Measurements from ENCODE around the gene ABHD17A. TPM values are rescaled to one million over a fixed set of nuclear protein-coding genes. Genes with fewer than 3 reads are reported as not detected.

Gene ABHD17A
- total RNA-seq, 1 donor from 2014 or later = 283 TPM

GRCh38 chr19:1865172-1866010 is 19.9 kb downstream of the ABHD17A start:
- no peak for DNase-seq (ENCODE audit: low spot score)
- Mint-ChIP-seq H3K4me1 (ENCODE audit: unreplicated experiment) (peaks cover 11% of the 10 kb centered on the region), H3K27me3 (ENCODE audit: unreplicated experiment) (peaks cover 19% of the 10 kb centered on the region), H3K27ac (ENCODE audit: unreplicated experiment) (no peak overlapping the region), H3K36me3 (ENCODE audit: low read depth, unreplicated experiment) (peaks cover 4% of the 10 kb centered on the region), H3K4me3 (ENCODE audit: unreplicated experiment) (peak overlapping the region; percentile 62), H3K9me3 (ENCODE audit: unreplicated experiment) (no peaks in the 10 kb centered on the region)
- no peak for TF ChIP-seq CTCF (IDR thresholded peaks at IDR 0.05; ENCODE audit: unreplicated experiment)

- H3K4me1 Mint-ChIP-seq (ENCODE audit: unreplicated experiment) = peaks cover 10% of the 10 kb centered on the region
- H3K4me3 Mint-ChIP-seq (ENCODE audit: unreplicated experiment) = peak overlapping the region; percentile 62
- peak; percentile 89 for DNase-seq (ENCODE audit: low spot score)
- peaks cover 19% of the 10 kb centered on the region for H3K27me3 Mint-ChIP-seq (ENCODE audit: unreplicated experiment)
- TF ChIP-seq CTCF (IDR thresholded peaks at IDR 0.05; ENCODE audit: unreplicated experiment) = peak; percentile 81
- no peaks in the 10 kb centered on the region for H3K9me3 Mint-ChIP-seq (ENCODE audit: unreplicated experiment)
- H3K27ac Mint-ChIP-seq (ENCODE audit: unreplicated experiment) = no peak overlapping the region
- H3K36me3 Mint-ChIP-seq (ENCODE audit: low read depth, unreplicated experiment) = peaks cover 4% of the 10 kb centered on the region
These were observed 20.7 kb downstream of the ABHD17A start for GRCh38 chr19:1864480-1865171.

- no peak overlapping the region for H3K4me3 Mint-ChIP-seq (ENCODE audit: unreplicated experiment)
- H3K36me3 Mint-ChIP-seq (ENCODE audit: low read depth, unreplicated experiment) = peaks cover 4% of the 10 kb centered on the region
- peaks cover 8% of the 10 kb centered on the region for H3K4me1 Mint-ChIP-seq (ENCODE audit: unreplicated experiment)
- TF ChIP-seq CTCF (IDR thresholded peaks at IDR 0.05; ENCODE audit: unreplicated experiment) = no peak
- H3K27ac Mint-ChIP-seq (ENCODE audit: unreplicated experiment) = no peak overlapping the region
- DNase-seq (ENCODE audit: low spot score) = peak; percentile 94
- peaks cover 19% of the 10 kb centered on the region for H3K27me3 Mint-ChIP-seq (ENCODE audit: unreplicated experiment)
- no peaks in the 10 kb centered on the region for H3K9me3 Mint-ChIP-seq (ENCODE audit: unreplicated experiment)
These were observed 21.4 kb downstream of the ABHD17A start for GRCh38 chr19:1863638-1864479.

- Mint-ChIP-seq H3K4me3 (ENCODE audit: unreplicated experiment) (peak within 1 kb of the TSS; percentile 93), H3K27ac (ENCODE audit: unreplicated experiment) (no peak within 1 kb of the TSS), H3K9me3 (ENCODE audit: unreplicated experiment) (no peaks in the 10 kb centered on the region), H3K4me1 (ENCODE audit: unreplicated experiment) (peaks cover 5% of the 10 kb centered on the region), H3K36me3 (ENCODE audit: low read depth, unreplicated experiment) (peaks cover 4% of the 10 kb centered on the region), H3K27me3 (ENCODE audit: unreplicated experiment) (peaks cover 19% of the 10 kb centered on the region)
- no peak for TF ChIP-seq CTCF (IDR thresholded peaks at IDR 0.05; ENCODE audit: unreplicated experiment)
- DNase-seq (ENCODE audit: low spot score) = no peak
These were observed 22.0 kb downstream of the ABHD17A start, which contains the start of gene KLF16 for GRCh38 chr19:1863328-1863637. Gene KLF16, minus strand, starts transcription at chr19:1863579. Its CDS starts 82 bp downstream, at chr19:1863497.
